ENCODE data around the gene MAPK10. TPM values are rescaled to one million over a fixed set of nuclear protein-coding genes. Genes with fewer than 3 reads are reported as not detected.

The MAPK10 gene
- total and polyA plus RNA-seq, 2 of the 8 experiments (the other 6 are each of a cell fraction or from before 2014, with no cell fraction given), result 2.5 to 3.1 TPM

- no peak for TF ChIP-seq CBX5 (IDR thresholded peaks at IDR 0.05; ENCODE audit: low read depth, low read length)
- TF ChIP-seq KDM5A (IDR thresholded peaks at IDR 0.05; ENCODE audit: low read length), result no peak
- no peak for TF ChIP-seq BACH1 (IDR thresholded peaks at IDR 0.05; ENCODE audit: low read length)
- no peak for TF ChIP-seq TCF12 (IDR thresholded peaks at IDR 0.05; ENCODE audit: low read depth, low read length)
- TF ChIP-seq CHD2 (IDR thresholded peaks at IDR 0.05; ENCODE audit: low read length), result no peak
- no peak for TF ChIP-seq EP300 (IDR thresholded peaks at IDR 0.05; ENCODE audit: borderline replicate concordance in 1 of 2, low read depth in 2 of 2, low read length in 2 of 2)
- TF ChIP-seq, protein P1, sequence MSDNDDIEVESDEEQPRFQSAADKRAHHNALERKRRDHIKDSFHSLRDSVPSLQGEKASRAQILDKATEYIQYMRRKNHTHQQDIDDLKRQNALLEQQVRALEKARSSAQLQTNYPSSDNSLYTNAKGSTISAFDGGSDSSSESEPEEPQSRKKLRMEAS (IDR thresholded peaks at IDR 0.05), result no peak
Measured at GRCh38 chr4:85942107-85942506, 417.7 kb downstream of the MAPK10 start (continued).
